ENCODE measurements around the gene ZNF385A.

Gene ZNF385A, protein sequence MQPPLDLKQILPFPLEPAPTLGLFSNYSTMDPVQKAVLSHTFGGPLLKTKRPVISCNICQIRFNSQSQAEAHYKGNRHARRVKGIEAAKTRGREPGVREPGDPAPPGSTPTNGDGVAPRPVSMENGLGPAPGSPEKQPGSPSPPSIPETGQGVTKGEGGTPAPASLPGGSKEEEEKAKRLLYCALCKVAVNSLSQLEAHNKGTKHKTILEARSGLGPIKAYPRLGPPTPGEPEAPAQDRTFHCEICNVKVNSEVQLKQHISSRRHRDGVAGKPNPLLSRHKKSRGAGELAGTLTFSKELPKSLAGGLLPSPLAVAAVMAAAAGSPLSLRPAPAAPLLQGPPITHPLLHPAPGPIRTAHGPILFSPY

DNA sequence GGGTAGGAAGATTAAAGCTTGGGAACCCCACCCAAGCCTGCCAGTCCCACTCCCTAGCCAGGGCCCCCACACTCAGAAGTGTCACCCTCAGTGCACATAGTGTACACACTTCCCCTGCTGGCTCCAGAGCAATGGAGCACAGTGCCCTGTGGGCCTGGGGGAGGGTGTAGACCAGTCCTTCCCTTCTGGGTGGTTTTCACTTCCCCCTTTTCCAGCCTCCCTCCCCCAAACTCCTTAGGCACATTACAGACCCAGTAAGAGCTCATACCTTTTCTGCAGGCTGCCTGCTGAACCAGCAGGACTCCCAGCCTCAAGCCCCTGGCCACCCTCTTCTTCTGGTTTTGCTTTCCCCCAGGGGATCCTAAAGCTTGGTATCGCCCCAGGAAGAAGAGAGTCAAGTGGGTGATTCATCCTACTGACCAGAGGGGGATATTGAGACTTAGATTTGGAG lies at the start of gene ZNF385A:
TSS of gene ZNF385A (minus strand) at position 143 of the 451 bp plus-strand sequence. CDS start 219 bp downstream, outside the sequence.
- no peak for DNase-seq (ENCODE audit: low read depth)

DNA sequence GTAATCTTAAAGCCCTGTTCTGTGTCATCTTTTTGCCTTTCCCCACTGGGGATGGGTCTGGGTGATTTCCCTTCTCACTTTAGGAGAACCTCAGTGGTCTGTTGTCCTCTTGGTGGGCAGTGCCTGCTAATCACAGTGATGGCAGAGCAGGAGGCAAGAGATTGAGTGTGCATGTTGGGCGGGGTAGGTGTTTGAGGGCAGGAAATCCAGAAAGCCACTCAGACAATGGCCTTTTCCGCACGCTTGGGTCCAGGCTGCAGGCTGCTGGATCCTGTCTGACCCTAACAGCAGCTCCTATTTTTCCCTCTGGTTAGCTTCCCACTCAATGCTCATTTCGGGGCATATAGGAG lies 48.3 kb upstream of the ZNF385A start:
- no peak for DNase-seq (ENCODE audit: low read depth)

DNA sequence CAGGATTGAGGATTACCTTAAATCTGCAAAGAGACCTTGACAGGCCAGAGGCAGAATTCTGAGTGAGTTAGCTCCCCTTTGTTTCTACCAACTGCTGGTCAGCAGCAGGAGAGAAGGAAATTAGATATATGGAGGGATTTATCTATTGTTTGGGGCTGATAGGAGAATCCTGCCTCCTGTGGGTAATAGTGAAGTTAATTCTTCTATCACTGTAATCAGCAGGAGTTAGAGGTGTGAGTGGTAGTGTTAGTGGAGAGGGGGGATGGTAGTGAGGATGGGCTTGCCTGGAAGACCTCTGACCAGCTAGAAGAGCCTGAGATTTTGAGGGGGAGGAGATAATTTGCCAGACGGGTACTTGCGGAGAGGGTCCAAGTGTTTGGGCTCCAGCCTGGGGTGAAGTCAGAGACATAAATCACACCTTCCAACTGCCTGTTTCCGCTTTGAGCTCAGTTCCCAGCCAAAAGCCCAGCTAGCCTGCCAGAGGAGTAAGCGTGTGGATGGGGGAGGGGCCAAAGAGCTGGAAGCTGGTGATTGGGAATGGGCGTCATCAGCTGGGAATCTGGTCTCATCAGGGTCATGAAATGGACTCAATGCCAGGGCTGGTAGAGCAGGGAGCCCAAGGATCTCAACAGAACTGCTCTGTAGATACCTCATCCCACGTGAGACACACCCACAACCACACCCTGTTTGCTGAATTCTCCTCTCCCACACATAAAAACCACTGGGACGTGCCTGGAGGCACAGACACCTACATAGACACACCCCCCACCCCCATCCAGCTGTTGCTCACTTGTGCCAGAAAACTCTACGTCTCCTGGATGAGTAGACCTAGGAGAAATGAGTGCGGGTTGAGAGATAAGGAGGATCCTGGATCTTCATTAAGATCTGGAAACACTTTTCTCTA lies 47.6 kb upstream of the ZNF385A start:
- no peak for DNase-seq (ENCODE audit: low read depth)

DNA sequence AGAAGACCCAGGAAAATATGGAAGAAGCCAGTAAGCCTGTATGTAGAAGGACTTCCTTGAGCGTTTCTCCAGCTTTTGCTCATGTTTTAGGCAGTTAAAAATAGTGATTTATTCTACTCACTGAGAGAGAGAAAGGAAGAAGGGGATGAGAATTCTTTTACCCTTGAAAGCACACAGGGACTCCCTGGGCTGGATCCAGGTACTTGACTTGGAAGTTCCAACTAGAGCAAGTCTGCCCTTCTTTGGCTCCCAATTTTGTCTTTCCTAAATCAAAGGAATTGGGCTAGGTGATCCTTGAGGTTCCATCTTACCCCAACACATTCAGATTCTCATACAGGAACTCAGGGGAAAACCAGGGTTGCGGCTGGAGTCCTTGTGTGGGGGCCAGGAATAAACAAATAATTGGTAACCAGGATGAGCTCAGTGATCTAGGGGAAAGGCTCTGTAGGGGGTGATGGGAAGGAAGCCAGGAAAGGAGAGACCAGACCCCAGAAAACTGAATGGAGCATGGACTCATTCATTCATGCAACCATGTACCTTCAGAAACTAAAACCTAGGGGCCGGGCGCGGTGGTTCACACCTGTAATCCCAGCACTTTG lies 46.0 kb upstream of the ZNF385A start:
- no peak for DNase-seq (ENCODE audit: low read depth)

DNA sequence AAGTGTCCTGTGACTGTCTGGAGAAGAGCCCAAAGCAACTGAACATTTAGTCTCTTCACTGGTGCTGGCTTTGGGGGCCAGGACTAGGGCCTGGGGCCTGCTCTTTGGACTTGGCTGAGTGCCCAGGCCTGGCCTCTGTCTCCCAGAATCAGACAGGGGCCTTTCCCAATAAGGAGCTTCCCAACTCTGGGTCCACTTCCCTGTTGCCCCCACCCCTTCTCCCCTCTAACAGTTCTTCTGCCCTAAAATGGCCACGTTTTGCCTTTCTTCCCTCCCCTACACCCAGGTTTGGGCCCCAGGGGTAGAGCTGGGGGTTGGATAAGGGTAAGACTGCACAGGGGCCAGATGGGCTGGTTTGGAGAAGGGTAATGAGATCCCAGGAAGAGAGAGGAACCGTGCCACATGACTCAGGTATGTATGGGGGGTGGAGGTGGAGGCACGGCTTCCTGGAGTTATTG lies 44.5 kb upstream of the ZNF385A start:
- DNase-seq (ENCODE audit: low read depth) = no peak

DNA sequence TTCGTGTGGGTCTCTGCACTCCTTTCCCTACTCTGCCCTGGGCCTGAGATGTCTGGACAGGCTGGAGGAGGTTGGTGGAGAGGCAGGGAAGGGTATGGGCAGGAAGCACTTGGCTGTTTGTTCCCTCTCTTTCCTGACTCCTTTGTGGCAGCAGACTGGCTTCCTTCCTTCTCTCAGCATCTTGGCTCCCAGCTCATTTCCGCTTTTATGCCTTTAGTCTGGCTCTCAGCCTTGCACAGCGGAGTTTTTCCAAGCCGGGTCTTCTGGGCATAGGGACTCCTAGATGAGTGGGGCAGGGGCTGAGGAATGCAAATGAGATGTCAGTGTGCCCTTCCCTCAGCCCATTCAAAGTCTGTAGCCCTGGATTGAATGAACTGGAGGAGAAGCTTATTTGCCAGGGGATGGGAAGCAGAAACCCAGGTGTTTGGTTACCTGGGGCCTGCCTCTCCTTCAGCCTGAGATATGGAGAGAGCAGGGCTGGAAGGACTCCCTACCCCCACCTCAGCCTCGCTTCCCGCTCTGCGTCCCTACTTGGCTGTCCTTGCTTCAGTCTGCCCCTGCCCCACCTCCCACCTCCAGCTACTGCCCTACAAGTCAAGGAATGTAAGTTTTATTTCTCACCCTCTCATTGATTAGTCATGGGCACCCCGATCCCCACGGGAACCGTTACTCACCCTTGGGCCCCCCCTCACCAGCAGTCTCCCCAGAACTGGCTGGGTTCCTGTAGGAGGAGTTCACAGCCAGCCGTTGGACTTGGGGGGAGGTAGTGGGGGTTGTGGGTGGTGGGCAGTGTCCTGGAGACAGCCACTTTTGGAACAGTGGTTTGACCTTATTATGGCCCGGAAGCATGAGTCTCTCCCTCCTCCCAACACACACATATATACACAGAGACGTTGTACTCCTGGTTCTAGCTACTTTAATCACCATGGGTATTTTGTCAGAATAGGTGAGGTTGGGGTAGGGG lies 43.8 kb upstream of the ZNF385A start:
- DNase-seq (ENCODE audit: low read depth) = no peak

DNA sequence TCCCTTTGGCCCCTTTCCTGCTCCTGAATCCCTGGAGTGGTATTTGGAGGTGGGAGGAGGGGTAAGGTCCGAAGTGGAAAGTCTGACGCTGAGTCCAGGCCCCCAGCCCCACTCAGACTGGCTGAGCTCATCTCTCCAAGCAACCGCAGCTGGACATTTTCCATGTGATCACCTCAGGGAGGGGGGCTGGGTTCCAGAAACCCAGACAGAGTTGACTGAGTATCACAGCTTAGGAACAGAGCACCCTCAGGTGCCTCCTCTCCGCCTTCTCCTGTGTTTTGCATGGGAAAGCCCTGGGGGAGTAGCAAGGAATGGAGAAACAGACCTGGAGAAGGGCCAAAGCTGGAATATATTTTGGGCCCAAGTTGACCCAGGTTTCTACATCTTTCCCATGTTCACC lies 42.6 kb upstream of the ZNF385A start:
- DNase-seq (ENCODE audit: low read depth) = no peak

DNA sequence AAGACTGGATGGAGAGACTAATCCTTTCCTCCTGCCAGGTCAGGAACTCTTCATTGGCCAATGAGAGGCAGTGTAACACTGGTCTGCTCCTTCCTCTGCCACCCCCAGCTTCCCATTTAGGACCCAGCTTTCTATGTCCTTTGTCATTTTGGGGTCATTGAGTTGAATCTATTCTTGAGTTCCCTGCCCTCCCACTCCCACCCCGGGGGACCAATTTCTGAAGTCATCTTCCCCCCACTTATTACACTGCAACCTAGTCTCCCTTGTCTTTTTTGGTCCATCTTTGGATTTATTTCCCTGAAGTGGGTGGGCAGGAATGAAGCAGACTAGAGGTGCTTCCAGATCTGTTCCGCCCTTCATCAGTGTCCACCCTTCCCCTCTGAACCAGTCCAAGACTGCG lies 42.2 kb upstream of the ZNF385A start:
- no peak for DNase-seq (ENCODE audit: low read depth)

DNA sequence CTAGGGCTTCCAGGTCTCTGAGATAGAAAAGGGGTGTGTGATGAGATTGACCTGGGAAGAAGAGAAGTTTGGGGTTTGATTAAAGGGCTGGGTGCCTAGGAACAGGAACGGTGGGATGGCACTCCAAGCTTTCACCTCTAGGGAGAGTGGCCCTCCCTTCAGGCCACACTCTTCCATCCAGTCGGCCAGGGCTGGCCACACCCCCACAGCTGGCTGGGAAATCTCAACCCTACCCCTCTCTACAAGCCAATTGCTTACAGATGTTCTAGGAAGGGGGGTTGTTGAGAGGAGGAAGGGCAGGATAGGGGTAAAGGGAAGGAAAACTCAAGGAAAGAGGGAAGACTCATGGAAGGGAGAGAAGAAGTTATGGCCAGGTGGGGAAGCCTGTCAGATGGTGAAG lies 41.2 kb upstream of the ZNF385A start:
- DNase-seq (ENCODE audit: low read depth) = no peak

DNA sequence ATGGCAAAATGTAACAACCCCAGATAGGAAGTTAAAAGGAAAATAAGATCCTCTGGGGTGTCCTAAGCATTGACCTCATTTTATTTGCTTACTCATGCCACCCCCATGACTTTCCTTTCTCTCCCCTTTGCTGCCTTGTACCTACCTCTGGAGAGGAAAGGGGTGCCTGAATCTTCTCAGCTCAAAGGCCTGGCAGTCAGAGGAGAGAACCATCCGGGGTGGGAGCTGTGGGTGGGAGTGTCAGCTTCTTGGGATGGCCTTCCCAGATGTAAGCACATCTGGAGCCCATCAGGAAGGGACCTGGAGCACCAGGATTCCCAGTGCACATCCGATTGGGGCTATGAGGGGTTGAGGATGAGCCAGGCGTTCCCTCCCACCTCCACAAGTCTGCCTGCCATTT lies 39.7 kb upstream of the ZNF385A start:
- no peak for DNase-seq (ENCODE audit: low read depth)

DNA sequence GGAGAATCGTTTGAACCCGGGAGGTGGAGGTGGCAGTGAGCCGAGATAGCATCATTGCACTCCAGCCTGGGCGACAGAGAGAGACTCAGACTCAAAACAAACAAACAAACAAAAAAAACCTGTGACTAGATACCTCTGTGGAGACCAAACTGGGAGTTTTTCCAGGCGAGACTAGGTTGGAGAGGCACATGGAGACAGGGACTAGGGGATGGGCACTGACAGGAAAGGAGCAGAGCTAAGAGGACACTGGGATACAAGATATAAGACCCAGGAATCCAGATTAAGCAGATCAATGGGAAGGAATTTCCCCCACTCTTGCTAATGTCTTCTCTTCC lies 39.2 kb upstream of the ZNF385A start:
- no peak for DNase-seq (ENCODE audit: low read depth)

DNA sequence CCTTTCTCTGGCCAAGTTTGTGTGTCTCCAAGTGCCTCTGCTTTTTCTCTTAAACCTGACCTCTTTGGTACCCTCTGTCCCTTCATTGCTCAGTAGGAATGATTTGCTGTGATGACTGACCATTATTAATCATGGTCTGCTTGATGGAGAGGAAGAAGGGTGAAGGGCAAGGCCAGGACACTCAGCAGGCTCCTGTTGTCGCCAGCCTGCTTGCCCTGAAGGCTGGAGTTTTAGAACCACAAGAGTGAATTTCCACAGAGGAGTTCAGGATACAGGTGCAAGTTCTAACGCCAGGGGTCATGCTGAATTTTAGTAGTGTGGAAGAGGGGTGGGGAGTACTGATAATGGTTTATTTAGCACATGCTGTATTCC lies 37.3 kb upstream of the ZNF385A start:
- no peak for DNase-seq (ENCODE audit: low read depth)

DNA sequence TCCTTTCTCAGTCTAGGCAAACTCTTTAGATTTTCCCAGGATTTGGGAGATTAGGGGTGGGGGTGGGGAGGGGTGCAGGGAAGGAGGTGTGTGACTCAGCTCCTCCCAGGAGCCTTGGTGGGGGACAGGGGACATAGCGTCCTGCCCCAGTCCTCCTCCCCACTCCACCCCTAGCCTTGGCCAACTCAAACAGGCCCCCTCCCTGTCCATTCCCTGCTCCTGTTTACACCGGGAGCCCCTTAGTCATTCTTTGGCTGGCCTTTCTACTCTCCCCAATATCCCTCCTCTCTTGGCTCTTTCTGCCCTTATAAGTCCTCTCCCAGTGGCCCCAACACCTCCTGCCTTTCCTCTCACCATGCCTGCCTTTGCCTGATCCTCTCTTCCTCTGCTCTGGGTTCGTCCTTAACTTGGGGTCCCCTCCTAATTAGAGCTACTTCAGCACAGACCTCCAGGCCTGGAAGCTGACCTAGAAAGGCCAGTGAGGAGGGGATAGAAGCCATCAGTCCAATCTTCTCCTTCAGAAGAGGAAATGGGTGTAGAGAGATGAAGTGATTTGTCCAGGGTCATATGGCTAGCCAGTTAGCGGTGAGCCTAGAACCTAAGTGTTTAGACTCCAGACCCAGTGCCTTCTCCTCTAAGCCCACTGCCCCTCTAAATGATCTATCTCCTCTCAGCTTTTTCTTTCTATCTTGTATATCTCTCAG lies 36.8 kb upstream of the ZNF385A start:
- no peak for DNase-seq (ENCODE audit: low read depth)

DNA sequence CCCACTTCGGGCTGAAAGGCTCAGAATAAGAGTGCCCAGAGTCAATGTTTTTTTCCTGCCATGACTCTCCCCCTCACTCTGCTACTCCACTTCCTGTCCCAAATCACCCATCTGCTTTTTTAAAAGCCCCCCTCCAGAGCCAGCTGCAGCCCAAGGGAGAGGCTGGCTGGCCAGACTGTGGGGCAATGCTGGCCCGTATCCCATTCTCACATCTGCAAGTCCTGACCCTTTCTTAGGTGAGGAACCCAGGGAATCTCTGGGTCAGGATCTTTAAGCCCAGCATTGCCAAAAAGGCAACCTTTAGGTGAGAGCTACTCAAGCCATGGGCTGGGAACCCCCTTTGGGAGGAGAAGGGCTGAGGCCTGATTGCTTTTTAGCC lies 36.2 kb upstream of the ZNF385A start:
- DNase-seq (ENCODE audit: low read depth) = no peak

DNA sequence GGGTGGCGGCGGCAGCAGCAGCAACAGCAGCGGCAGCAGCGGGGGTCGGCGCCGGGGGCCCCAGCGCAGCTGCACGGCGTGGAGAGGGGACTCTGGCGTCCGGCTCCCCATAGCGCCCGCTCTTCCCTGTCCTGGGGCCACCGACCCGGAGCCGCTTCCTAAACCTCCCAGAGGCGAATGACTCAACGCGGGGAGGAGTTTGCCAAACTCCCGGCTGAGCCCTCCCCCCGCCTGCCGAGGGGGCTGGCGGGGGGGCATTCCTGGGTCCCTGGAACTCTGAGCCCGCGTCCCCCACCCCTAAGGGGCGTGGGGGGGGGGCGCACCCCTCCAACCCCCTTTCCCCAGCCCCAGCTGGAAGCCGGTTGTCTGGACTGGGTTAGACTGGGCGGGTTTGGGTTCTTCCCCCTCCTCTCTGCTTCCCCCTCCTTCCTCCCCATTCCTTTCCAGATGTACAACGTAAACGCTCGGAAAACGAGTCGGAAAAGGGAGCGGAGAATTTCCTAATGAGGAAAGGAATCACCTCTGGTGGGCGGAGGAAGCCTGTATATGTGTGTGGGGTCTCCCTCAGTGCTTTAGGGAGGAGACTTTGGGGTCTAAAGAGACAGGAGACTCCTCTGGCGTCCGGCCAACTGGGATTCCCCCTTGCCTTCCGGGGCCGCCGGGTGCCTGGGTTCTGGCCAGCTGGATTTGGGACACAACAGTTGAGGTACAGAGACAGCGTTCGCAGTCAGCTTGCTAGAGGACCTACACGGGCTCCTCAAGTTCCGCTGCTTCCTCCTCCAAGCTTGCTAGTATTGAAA lies 34.8 kb upstream of the ZNF385A start, which contains the start of gene ITGA5:
TSS of gene ITGA5 (minus strand) at position 179 of the 800 bp plus-strand sequence. CDS start at position 111, 68 bp downstream.
- no peak for DNase-seq (ENCODE audit: low read depth)

DNA sequence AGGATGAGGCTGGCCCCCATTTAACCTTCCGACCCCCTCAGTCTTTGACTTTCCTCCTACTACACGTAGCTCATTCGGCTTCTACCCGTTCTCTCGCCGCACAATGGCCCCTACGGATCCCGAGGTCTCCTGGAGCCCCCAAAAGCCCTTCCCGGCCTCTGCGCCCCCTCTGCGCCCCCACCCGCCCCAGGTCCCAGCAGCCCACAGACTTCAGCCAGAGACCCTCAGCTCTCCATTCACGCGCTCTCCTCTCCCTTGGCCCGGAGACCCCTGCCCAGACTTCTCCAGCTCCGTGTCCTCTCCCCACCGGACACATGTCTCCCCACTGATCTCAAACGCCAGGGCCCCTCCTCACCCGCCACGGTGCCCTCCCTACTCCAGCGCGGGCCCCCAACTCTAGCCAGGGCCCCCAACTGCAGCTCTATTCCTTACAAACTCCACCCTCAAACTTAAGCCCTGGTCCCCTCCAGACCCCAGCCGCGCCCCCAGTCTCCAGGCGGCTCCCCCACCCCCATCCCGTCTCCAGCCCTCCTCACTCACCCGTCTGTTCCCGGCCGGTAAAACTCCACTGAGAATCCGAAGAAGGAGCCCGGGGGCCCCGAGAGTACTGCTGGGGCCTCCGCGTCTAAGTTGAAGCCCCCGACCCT lies 34.0 kb upstream of the ZNF385A start:
- DNase-seq (ENCODE audit: low read depth) = no peak

DNA sequence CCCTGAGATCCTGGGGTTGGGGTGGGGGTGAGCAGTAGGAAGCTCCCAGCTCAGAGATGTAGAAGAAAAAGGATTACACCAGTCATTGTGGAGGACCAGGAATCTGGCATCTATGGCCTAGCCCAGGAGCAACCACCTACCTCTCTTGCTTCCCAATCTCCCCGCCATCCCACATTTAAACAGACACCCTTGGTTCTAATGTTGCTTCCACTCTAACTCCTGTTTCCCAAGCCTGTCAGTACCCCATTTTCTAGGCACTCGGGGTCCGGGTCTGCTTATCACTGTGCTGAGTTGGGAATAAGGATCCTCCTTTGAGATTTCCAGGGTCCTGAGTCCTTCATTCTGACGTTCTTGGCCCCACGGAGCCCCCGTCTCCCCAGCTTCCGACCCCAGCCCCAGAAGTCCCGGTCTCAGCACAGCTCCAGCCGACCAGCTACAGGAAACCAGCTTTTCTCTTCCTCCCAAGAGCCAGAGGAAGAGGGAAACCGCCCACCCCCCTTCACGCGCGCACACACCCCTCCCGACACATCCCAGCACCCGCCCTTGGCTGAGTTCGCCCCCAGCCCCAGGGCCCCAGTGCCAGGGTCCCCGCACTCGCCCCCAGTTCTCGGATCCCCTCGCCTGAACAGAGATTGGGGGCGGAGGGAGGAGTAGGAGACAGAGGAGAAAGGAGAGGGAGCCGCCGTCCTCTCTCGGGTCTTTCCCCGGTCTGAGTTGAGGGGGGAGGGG lies 33.3 kb upstream of the ZNF385A start:
- no peak for DNase-seq (ENCODE audit: low read depth)

DNA sequence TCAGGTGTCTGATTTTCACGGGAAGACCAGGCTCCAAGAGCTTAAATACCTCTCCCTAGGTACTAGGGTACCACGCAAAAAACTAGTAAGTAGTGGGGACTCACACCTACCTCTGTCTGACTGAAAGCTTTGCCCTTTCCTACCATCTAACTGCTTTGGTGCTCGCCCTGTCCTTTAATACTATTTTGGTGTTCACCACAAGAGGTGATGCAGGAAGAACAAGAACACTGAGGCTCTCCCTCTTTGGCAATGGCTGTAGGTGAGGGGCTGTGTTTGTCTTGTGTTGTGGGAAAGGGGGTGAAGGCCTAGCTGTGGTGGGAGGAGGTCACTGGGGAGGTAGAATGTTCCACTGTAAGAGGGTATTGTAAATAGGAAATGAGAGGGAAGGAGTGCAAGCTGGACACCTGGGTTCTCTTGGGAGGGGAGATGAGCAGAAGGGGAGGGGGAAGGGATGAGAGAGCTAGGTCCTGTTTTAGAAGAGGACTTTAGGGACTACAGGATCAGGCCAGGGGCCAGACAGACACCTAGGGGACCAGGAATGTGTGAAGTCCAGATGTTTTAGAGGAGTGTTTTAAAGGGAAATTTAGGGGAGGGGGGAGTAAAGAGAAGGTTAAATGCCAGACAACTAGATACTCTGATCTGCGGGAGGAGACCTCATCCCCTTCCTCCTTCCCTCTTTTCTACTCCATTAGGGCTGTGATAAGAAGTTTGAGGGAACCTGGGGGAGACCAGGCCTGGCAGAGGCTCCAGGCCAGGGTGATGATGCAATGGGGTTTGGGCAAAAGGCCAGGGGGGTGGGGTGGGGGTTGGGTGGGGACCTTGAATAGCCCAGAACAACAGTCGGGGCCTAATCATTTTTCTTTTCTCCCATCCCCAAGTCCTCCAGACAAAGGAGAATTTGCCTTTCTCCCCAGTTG lies 32.4 kb upstream of the ZNF385A start:
- no peak for DNase-seq (ENCODE audit: low read depth)
